Loucy (cell line): ENCODE measurements around the gene MAN1C1.

ENCODE experiments used
- EZH2phosphoT487 ChIP-seq: fragments of 200-600 bp; IDR thresholded peaks from 2 replicates; pipeline ENCODE4 v1.6.1; 2018; ENCODE audit warnings: antibody characterized with exemption, mild to moderate bottlenecking, moderate library complexity, borderline replicate concordance
- TF ChIP-seq, protein P1 (sequence below): fragments of 200-600 bp; sonication (generic); conservative IDR thresholded peaks from 2 replicates; pipeline ENCODE4 v1.5.1; 2014; ENCODE audit warnings: mild to moderate bottlenecking, antibody characterized with exemption, low read length

DNA sequence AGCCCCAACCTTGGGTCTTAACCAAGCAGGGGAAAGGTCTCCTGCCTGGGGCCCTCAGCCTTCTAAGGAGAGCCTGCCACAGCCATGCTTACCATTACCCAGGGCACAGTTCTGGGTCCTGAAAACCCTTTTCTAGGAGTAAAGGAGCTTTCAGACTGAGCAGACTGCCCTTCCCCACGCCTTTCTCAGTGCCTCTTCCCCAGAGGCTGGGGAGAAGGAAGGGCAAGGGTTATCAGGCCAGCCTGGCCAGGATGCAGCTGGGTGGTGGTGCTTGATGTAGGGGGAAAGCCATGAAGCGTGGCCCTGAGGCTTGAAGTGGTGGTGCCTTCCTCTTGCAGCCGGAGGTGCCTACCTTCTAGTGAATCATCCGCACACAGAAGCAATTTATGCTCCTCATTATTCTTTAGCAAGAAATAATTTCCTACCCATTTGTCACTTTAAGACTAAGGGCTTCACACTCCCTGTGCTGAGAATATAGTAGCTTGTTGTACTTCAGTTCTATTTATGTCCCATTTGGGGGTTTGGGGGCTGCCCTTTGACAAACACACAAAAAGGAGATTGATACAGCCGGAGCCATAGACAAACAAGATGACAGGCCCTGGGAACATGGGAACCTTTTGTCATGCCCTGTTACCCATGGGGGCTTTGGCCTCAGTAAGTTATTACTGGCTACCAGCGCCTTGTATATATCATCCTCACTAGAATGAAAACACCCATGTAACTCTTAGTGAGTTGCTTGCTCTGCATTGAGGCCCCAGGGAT, 40.7 kb downstream of the MAN1C1 start:
- TF ChIP-seq, protein P1, sequence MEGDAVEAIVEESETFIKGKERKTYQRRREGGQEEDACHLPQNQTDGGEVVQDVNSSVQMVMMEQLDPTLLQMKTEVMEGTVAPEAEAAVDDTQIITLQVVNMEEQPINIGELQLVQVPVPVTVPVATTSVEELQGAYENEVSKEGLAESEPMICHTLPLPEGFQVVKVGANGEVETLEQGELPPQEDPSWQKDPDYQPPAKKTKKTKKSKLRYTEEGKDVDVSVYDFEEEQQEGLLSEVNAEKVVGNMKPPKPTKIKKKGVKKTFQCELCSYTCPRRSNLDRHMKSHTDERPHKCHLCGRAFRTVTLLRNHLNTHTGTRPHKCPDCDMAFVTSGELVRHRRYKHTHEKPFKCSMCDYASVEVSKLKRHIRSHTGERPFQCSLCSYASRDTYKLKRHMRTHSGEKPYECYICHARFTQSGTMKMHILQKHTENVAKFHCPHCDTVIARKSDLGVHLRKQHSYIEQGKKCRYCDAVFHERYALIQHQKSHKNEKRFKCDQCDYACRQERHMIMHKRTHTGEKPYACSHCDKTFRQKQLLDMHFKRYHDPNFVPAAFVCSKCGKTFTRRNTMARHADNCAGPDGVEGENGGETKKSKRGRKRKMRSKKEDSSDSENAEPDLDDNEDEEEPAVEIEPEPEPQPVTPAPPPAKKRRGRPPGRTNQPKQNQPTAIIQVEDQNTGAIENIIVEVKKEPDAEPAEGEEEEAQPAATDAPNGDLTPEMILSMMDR = no peak
- no peak for TF ChIP-seq EZH2phosphoT487
